Activated T-cell treated with anti-CD3 and anti-CD28 coated beads, Interleukin-2, amount 50 U/mL, for 24 hours (primary cell): ENCODE results near the gene GRK1.

Experiments used
- DNase-seq: peaks from one replicate; pipeline ENCODE4 v3.0.0-alpha.2; 2020
- H3K27ac Mint-ChIP-seq: 2 replicates; pipeline ENCODE4 v1.8.0; 2020; ENCODE audit warnings: mild to moderate bottlenecking, mixed read lengths
- H3K27me3 Mint-ChIP-seq: 2 replicates; pipeline ENCODE4 v1.8.0; 2020; ENCODE audit warnings: mixed read lengths
- H3K36me3 Mint-ChIP-seq: 2 replicates; pipeline ENCODE4 v1.8.0; 2020; ENCODE audit warnings: low read depth, mixed read lengths
- H3K4me1 Mint-ChIP-seq: 2 replicates; pipeline ENCODE4 v1.8.0; 2020; ENCODE audit warnings: low read depth, mixed read lengths
- H3K4me3 Mint-ChIP-seq: 2 replicates; pipeline ENCODE4 v1.8.0; 2020; ENCODE audit warnings: mild to moderate bottlenecking, moderate library complexity, mixed read lengths
- H3K9me3 Mint-ChIP-seq: 2 replicates; pipeline ENCODE4 v1.8.0; 2020; ENCODE audit warnings: mixed read lengths

GRK1 gene

GRCh38 chr13:113651511-113652403, 15.3 kb upstream of the GRK1 start:
- Mint-ChIP-seq H3K4me3 (no peak overlapping the region), H3K4me1 (peaks cover 14% of the 10 kb centered on the region), H3K27ac (no peak overlapping the region)

GRCh38 chr13:113652404-113653263, 14.4 kb upstream of the GRK1 start:
- Mint-ChIP-seq H3K27me3 (no peaks in the 10 kb centered on the region), H3K36me3 (peaks cover 3% of the 10 kb centered on the region), H3K9me3 (no peaks in the 10 kb centered on the region), H3K27ac (no peak overlapping the region), H3K4me3 (no peak overlapping the region), H3K4me1 (peaks cover 10% of the 10 kb centered on the region)
- peak; percentile 27 for DNase-seq

More at GRCh38 chr13:113651511-113652403, 15.3 kb upstream of the GRK1 start:
- peak; percentile 24 for DNase-seq
- Mint-ChIP-seq H3K27me3 (no peaks in the 10 kb centered on the region), H3K36me3 (peaks cover 3% of the 10 kb centered on the region), H3K9me3 (no peaks in the 10 kb centered on the region)

- H3K27me3 Mint-ChIP-seq = no peaks in the 10 kb centered on the region
- peak; percentile 36 for DNase-seq
- no peak overlapping the region for H3K4me3 Mint-ChIP-seq
- H3K27ac Mint-ChIP-seq = no peak overlapping the region
- peaks cover 10% of the 10 kb centered on the region for H3K4me1 Mint-ChIP-seq
- no peaks in the 10 kb centered on the region for H3K9me3 Mint-ChIP-seq
- H3K36me3 Mint-ChIP-seq = no peaks in the 10 kb centered on the region
Measured at GRCh38 chr13:113653264-113654174, 13.5 kb upstream of the GRK1 start.

- DNase-seq = no peak
- Mint-ChIP-seq H3K4me1 (peaks cover 10% of the 10 kb centered on the region), H3K36me3 (no peaks in the 10 kb centered on the region), H3K9me3 (no peaks in the 10 kb centered on the region), H3K4me3 (no peak overlapping the region), H3K27me3 (no peaks in the 10 kb centered on the region), H3K27ac (no peak overlapping the region)
Measured at GRCh38 chr13:113654175-113654560, 12.9 kb upstream of the GRK1 start.

- peak; percentile 19 for DNase-seq
- Mint-ChIP-seq H3K4me1 (peaks cover 10% of the 10 kb centered on the region), H3K36me3 (no peaks in the 10 kb centered on the region), H3K27me3 (no peaks in the 10 kb centered on the region), H3K27ac (no peak overlapping the region), H3K9me3 (no peaks in the 10 kb centered on the region), H3K4me3 (no peak overlapping the region)
Measured at GRCh38 chr13:113654591-113655345, 12.3 kb upstream of the GRK1 start.

- Mint-ChIP-seq H3K4me3 (no peak overlapping the region), H3K9me3 (no peaks in the 10 kb centered on the region), H3K27me3 (no peaks in the 10 kb centered on the region), H3K36me3 (no peaks in the 10 kb centered on the region), H3K27ac (no peak overlapping the region), H3K4me1 (peaks cover 10% of the 10 kb centered on the region)
- DNase-seq = peak; percentile 11
Measured at GRCh38 chr13:113655346-113656002, 11.5 kb upstream of the GRK1 start.

- Mint-ChIP-seq H3K27ac (no peak overlapping the region), H3K9me3 (peaks cover 5% of the 10 kb centered on the region)
- peak; percentile 21 for DNase-seq
Measured at GRCh38 chr13:113656003-113656588, 10.9 kb upstream of the GRK1 start.

GRCh38 chr13:113656831-113657671, 10.0 kb upstream of the GRK1 start:
- H3K27me3 Mint-ChIP-seq = no peaks in the 10 kb centered on the region
- H3K4me1 Mint-ChIP-seq = peaks cover 10% of the 10 kb centered on the region
- peaks cover 14% of the 10 kb centered on the region for H3K9me3 Mint-ChIP-seq
- H3K4me3 Mint-ChIP-seq = no peak overlapping the region
- H3K27ac Mint-ChIP-seq = no peak overlapping the region
- peak; percentile 18 for DNase-seq
- no peaks in the 10 kb centered on the region for H3K36me3 Mint-ChIP-seq

More at GRCh38 chr13:113656003-113656588, 10.9 kb upstream of the GRK1 start:
- Mint-ChIP-seq H3K4me3 (no peak overlapping the region), H3K36me3 (no peaks in the 10 kb centered on the region), H3K27me3 (no peaks in the 10 kb centered on the region), H3K4me1 (peaks cover 10% of the 10 kb centered on the region)

- DNase-seq = peak; percentile 22
- H3K36me3 Mint-ChIP-seq = no peaks in the 10 kb centered on the region
- no peak within 1 kb of the TSS for H3K27ac Mint-ChIP-seq
- peaks cover 18% of the 10 kb centered on the region for H3K9me3 Mint-ChIP-seq
- H3K4me3 Mint-ChIP-seq = no peak within 1 kb of the TSS
- H3K4me1 Mint-ChIP-seq = peaks cover 10% of the 10 kb centered on the region
- no peaks in the 10 kb centered on the region for H3K27me3 Mint-ChIP-seq
Measured at GRCh38 chr13:113657851-113658741, 8.9 kb upstream of the GRK1 start, which contains the start of gene ATP4B. Gene ATP4B (minus strand): TSS chr13:113658198. CDS start chr13:113658144, 54 bp downstream.

- H3K9me3 Mint-ChIP-seq = peaks cover 18% of the 10 kb centered on the region
Measured at GRCh38 chr13:113658836-113659235, 8.2 kb upstream of the GRK1 start.

GRCh38 chr13:113659337-113659736, 7.7 kb upstream of the GRK1 start:
- Mint-ChIP-seq H3K27me3 (no peaks in the 10 kb centered on the region), H3K27ac (no peak overlapping the region), H3K4me3 (no peak overlapping the region), H3K4me1 (no peaks in the 10 kb centered on the region), H3K36me3 (no peaks in the 10 kb centered on the region), H3K9me3 (peaks cover 18% of the 10 kb centered on the region)
- DNase-seq = no peak

More at GRCh38 chr13:113658836-113659235, 8.2 kb upstream of the GRK1 start:
- H3K27ac Mint-ChIP-seq = no peak overlapping the region
- peaks cover 5% of the 10 kb centered on the region for H3K4me1 Mint-ChIP-seq
- DNase-seq = peak; percentile 8
- H3K4me3 Mint-ChIP-seq = no peak overlapping the region
- H3K36me3 Mint-ChIP-seq = no peaks in the 10 kb centered on the region
- H3K27me3 Mint-ChIP-seq = no peaks in the 10 kb centered on the region
